Adrenal gland (tissue), 12 donors: ENCODE data around the gene PTPRU. TPM values are rescaled to one million over a fixed set of nuclear protein-coding genes. Genes with fewer than 3 reads are reported as not detected.

Experiments
- DNase-seq, 7 donors: peaks; one replicate each; pipeline ENCODE4 v3.0.0-alpha.2; 2019 to 2020
- H3K27ac ChIP-seq, 5 donors: fragments of 200-600 bp; sonication (generic) in 4 of 5; 1 replicate in 3 of 5; 2 replicates in 2 of 5; pipeline versions ENCODE4 v1.5.1 to v1.8.0; 2016 to 2020; ENCODE audit warnings: mild to moderate bottlenecking in 1 of 5
- H3K27me3 ChIP-seq: fragments of 200-600 bp; 2 replicates; pipeline ENCODE4 v1.8.0; 2021
- H3K36me3 ChIP-seq, 2 donors: fragments of 200-600 bp; replicated peaks in 1 of 2; 1 replicate in 1 of 2; 2 replicates in 1 of 2; pipeline versions ENCODE4 v1.5.1 to v1.8.0; 2018 to 2022
- H3K4me1 ChIP-seq, 2 donors: fragments of 200-600 bp; replicated peaks in 1 of 2; 1 replicate in 1 of 2; 2 replicates in 1 of 2; pipeline versions ENCODE4 v1.5.1 to v1.8.0; 2018 to 2021
- H3K4me3 ChIP-seq, 4 donors: fragments of 200-600 bp; sonication (generic) in 3 of 4; one replicate each; pipeline ENCODE4 v1.5.1; 2016 to 2018
- H3K9me3 ChIP-seq, 3 donors: fragments of 200-600 bp; sonication (generic) in 1 of 3; replicated peaks in 1 of 3; 1 replicate in 2 of 3; 2 replicates in 1 of 3; pipeline versions ENCODE4 v1.5.1 to v1.8.0; 2016 to 2021
- CTCF ChIP-seq, 6 experiments: fragments of 450-650 bp in 4 of 6; fragments of 200-600 bp in 2 of 6; sonication (generic) in 1 of 6; IDR thresholded peaks; 1 replicate in 5 of 6; 2 replicates in 1 of 6; pipeline versions ENCODE4 v1.5.1 to v1.8.0; 2016 to 2021; ENCODE audit warnings: antibody characterized with exemption in 6 of 6, mild to moderate bottlenecking in 2 of 6, moderate library complexity in 1 of 6
- POLR2A ChIP-seq, 2 donors: fragments of 450-650 bp; IDR thresholded peaks; one replicate each; pipeline ENCODE4 v1.6.1; 2017; ENCODE audit warnings: antibody characterized with exemption in 2 of 2, mild to moderate bottlenecking in 2 of 2, moderate library complexity in 1 of 2
- WGBS, 4 donors: extraction: QIAGEN DNeasy Blood & Tissue Kit in 2 of 4; methylation state at CpG; one replicate each; pipeline versions ENCODE4 v1.1.5 to v1.1.7; 2013 to 2017; 5-methylcytosine and 5-hydroxymethylcytosine counted together
- intact Hi-C, 2 donors: fragments of 100-400 bp; cut with DNase I; formaldehyde crosslinking; loops; one replicate each; pipeline versions ENCODE4 v1.14.1 to v1.15.0; 2022 to 2023
- polyA plus RNA-seq, 3 donors: library from polyadenylated mRNA; stranded (reverse); fragments of 200-250 nt in 2 of 3; fragments of 350-450 nt in 1 of 3; fragmentation: Illumina TruSeq in 1 of 3; extraction: RNeasy Lipid Tissue Mini Kit (QIAGEN cat#74804) in 1 of 3; gene quantifications; one replicate each; pipeline ENCODE4 v1.2.3, GENCODE V29; 2013 to 2014
- total RNA-seq, 9 donors: library from RNA; depleted of rRNA in 4 of 9; stranded (reverse); fragments of >200 nt in 4 of 9; fragments of 120-200 nt in 1 of 9; fragmentation: NEBNext Ultra II Directional in 1 of 9; extraction: Animal tissue kit (Norgen Biotek cat#: 25700) in 1 of 9; gene quantifications; one replicate each; pipeline versions ENCODE4 v1.1.0 to v1.2.4, GENCODE V29; 2013 to 2023
- donor health status: healthy with polysubstance abuse.
- donor health status: Bipolar disorder and iron deficiency.
- donor health status: DM: yes; HTN: yes; CAD: no.
- donor health status: DM: no; HTN: no; CAD: no.
- donor health status: DM: no; HTN: no; CAD: no.
- donor health status: DM: yes; HTN: yes; CAD: no.

PTPRU gene
- total and polyA plus RNA-seq, 12 donors, result 1.4 to 14.4 (median 6.7) TPM

GRCh38 chr1:29322147-29322694 is 85.9 kb downstream of the PTPRU start:
- Histone ChIP-seq H3K4me1 (no peaks in the 10 kb centered on the region), H3K4me3 (no peak overlapping the region), H3K9me3 (no peaks in the 10 kb centered on the region), H3K27me3 (no peaks in the 10 kb centered on the region), H3K27ac (no peak overlapping the region), H3K36me3 (no peaks in the 10 kb centered on the region)
- DNase-seq, result no peak
- intact Hi-C loops, result no loop called here
- TF ChIP-seq CTCF (IDR thresholded peaks at IDR 0.05) (no peak), POLR2A (IDR thresholded peaks at IDR 0.05) (no peak)
- 74 to 83% (median 82%) methylated on average over 8 of the region's 8 CpGs for WGBS, 4 donors

DNA sequence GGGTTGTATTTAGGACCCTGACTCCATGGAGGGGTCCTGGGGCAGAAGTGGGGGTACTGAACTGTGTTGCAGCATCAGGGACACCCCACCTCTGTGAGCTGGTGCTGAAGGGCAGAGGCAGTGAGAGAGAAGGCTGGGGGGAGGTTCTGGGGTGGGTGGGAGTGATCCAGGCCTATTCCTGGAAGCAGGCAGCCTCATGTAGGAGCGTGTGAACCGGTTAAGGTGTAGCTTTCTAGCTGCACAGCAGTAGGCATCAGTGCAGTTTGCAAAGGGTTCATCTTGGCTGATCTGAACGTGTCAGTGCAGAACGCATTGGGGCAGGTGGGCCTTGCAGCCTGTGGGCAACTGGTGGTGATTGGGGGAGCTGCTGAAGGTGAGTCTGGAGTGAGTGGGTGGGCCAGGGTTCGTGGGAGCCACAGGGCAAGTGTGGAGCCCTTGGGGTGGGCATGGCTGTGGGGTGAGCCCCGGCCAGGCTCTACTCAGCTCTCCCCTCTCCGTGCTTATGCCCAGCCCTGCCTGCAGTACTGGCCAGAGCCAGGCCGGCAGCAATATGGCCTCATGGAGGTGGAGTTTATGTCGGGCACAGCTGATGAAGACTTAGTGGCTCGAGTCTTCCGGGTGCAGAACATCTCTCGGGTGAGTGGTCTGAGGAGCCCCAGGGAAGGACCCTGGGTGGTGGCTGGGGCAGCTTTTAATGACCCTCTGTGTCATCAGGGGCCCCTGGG is 86.7 kb downstream of the PTPRU start:
- intact Hi-C loops, result no loop called here
- H3K27me3 ChIP-seq, result no peaks in the 10 kb centered on the region
- H3K27ac ChIP-seq, result no peak overlapping the region
- no peak for DNase-seq
- no peaks in the 10 kb centered on the region for H3K4me1 ChIP-seq
- no peak for TF ChIP-seq POLR2A (IDR thresholded peaks at IDR 0.05)
- TF ChIP-seq CTCF (IDR thresholded peaks at IDR 0.05), result no peak
- H3K9me3 ChIP-seq, result no peaks in the 10 kb centered on the region
- no peak overlapping the region for H3K4me3 ChIP-seq
- no peaks in the 10 kb centered on the region for H3K36me3 ChIP-seq
- WGBS, 4 donors, result 84 to 91% (median 87%) methylated on average over 4 to 12 of the region's 12 CpGs

GRCh38 chr1:29323636-29324035 is 87.3 kb downstream of the PTPRU start:
- WGBS, 4 donors, result 95 to 97% (median 96%) methylated on average over 6 to 8 of the region's 8 CpGs; no CpG with 5 or more reads in 1 of the 4 donors
- H3K27ac ChIP-seq, result no peak overlapping the region
- no peak for TF ChIP-seq POLR2A (IDR thresholded peaks at IDR 0.05)
- TF ChIP-seq CTCF (IDR thresholded peaks at IDR 0.05), result no peak
- intact Hi-C loops, result no loop called here
- no peak for DNase-seq
- no peaks in the 10 kb centered on the region for H3K9me3 ChIP-seq
- H3K4me3 ChIP-seq, result no peak overlapping the region
- H3K4me1 ChIP-seq, result no peaks in the 10 kb centered on the region
- no peaks in the 10 kb centered on the region for H3K36me3 ChIP-seq
- H3K27me3 ChIP-seq, result no peaks in the 10 kb centered on the region

- Histone ChIP-seq H3K36me3 (no peaks in the 10 kb centered on the region), H3K4me1 (no peaks in the 10 kb centered on the region), H3K9me3 (no peaks in the 10 kb centered on the region), H3K27ac (no peak overlapping the region), H3K27me3 (no peaks in the 10 kb centered on the region), H3K4me3 (no peak overlapping the region)
- TF ChIP-seq CTCF (IDR thresholded peaks at IDR 0.05) (no peak), POLR2A (IDR thresholded peaks at IDR 0.05) (no peak)
- no peak for DNase-seq
- intact Hi-C loops, result no loop called here
- WGBS, 4 donors, result 79 to 88% (median 83%) methylated on average over 10 of the region's 10 CpGs
Measured at GRCh38 chr1:29324202-29324601, 87.9 kb downstream of the PTPRU start.
